B cell (primary cell): ENCODE results near the gene UBE2R2. TPM values are rescaled to one million over a fixed set of nuclear protein-coding genes. Genes with fewer than 3 reads are reported as not detected.
"Not testable (repeated sequence)": the region's sequence is repeated elsewhere in the genome, so short reads cannot be mapped to it uniquely, and the experiment has no call there.

Experiments
- ATAC-seq: fragments of 200-7000 bp; cut with Tn5 transposase; one replicate; pipeline ENCODE4 v1.10.0; 2021; ENCODE audit warnings: low read depth, mild to moderate bottlenecking, moderate number of reproducible peaks, moderate library complexity
- CTCF ChIA-PET: fragments of 350-600 bp; sonication (Branson Sonifier 250); formaldehyde crosslinking; loops from one replicate; lab custom pipeline; 2021; ENCODE audit warnings: antibody characterized with exemption, inconsistent platforms; lab: Charles Lee
- POLR2A ChIA-PET: fragments of 350-600 bp; sonication (Branson Sonifier 250); formaldehyde crosslinking; loops from one replicate; lab custom pipeline; 2021; ENCODE audit warnings: antibody characterized with exemption; lab: Charles Lee
- DNase-seq: peaks from one replicate; pipeline ENCODE4 v3.0.0; 2013
- H2AFZ ChIP-seq: 2 replicates; pipeline ENCODE4 v1.6.1; 2012; ENCODE audit warnings: mild to moderate bottlenecking, low read depth, low read length; ENCODE audit not compliant: insufficient read depth, poor library complexity, severe bottlenecking
- H3K27ac ChIP-seq, 2 donors: 1 replicate in 1 of 2; 2 replicates in 1 of 2; pipeline ENCODE4 v1.5.1; 2012 to 2013; ENCODE audit warnings: low read length in 2 of 2, mild to moderate bottlenecking in 2 of 2, moderate library complexity in 1 of 2
- H3K27me3 ChIP-seq, 4 experiments: fragments of 200-600 bp in 1 of 4; sonication (generic) in 1 of 4; replicated peaks in 1 of 4; 1 replicate in 2 of 4; 2 replicates in 2 of 4; pipeline versions ENCODE4 v1.6.1 to v1.7.0; 2013 to 2016; ENCODE audit warnings: low read length in 3 of 4, mild to moderate bottlenecking in 2 of 4, mixed read lengths in 1 of 4, moderate library complexity in 1 of 4; ENCODE audit not compliant: insufficient read depth in 4 of 4, control insufficient read depth in 3 of 4; ENCODE audit errors: control extremely low read depth in 1 of 4
- H3K36me3 ChIP-seq, 2 experiments: replicated peaks in 1 of 2; 1 replicate in 1 of 2; 2 replicates in 1 of 2; pipeline versions ENCODE4 v1.6.1 to v1.7.1; 2013; ENCODE audit warnings: low read length in 1 of 2; ENCODE audit not compliant: insufficient read depth in 2 of 2, control insufficient read depth in 1 of 2; ENCODE audit errors: control extremely low read depth in 1 of 2, extremely low read depth in 1 of 2
- H3K4me1 ChIP-seq, 2 donors: fragments of 200-600 bp in 1 of 2; sonication (generic) in 1 of 2; 1 replicate in 1 of 2; 2 replicates in 1 of 2; pipeline versions ENCODE4 v1.5.1 to v1.6.1; 2013 to 2017; ENCODE audit warnings: low read length in 2 of 2; ENCODE audit not compliant: control insufficient read depth in 2 of 2, insufficient read depth in 2 of 2
- H3K4me2 ChIP-seq: replicated peaks from 2 replicates; pipeline ENCODE3; 2012; ENCODE audit warnings: mild to moderate bottlenecking, low read depth, low read length; ENCODE audit not compliant: poor library complexity, severe bottlenecking
- H3K4me3 ChIP-seq, 5 experiments: fragments of 200-600 bp in 1 of 5; sonication (generic) in 1 of 5; 1 replicate in 3 of 5; 2 replicates in 2 of 5; pipeline versions ENCODE4 v1.5.1 to v1.7.0; 2011 to 2016; ENCODE audit warnings: low read length in 4 of 5, mild to moderate bottlenecking in 4 of 5, low read depth in 2 of 5, control low read depth in 1 of 5, moderate library complexity in 1 of 5; ENCODE audit not compliant: insufficient read depth in 1 of 5; ENCODE audit errors: control extremely low read depth in 1 of 5, extremely low read depth in 1 of 5
- H3K79me2 ChIP-seq: fragments of 200-600 bp; sonication (generic); one replicate; pipeline ENCODE4 v1.6.0; 2016; ENCODE audit warnings: low read length; ENCODE audit not compliant: control insufficient read depth, insufficient read depth
- H3K9ac ChIP-seq: fragments of 200-600 bp; sonication (generic); 2 replicates; pipeline ENCODE4 v1.6.1; 2017; ENCODE audit warnings: mild to moderate bottlenecking, low read length, moderate library complexity
- H3K9me3 ChIP-seq, 3 donors: one replicate each; pipeline versions ENCODE4 v1.6.1 to v1.7.1; 2013; ENCODE audit warnings: low read length in 2 of 3; ENCODE audit not compliant: control insufficient read depth in 2 of 3, insufficient read depth in 1 of 3; ENCODE audit errors: control extremely low read depth in 1 of 3
- H4K20me1 ChIP-seq: 2 replicates; pipeline ENCODE4 v1.6.0; 2012; ENCODE audit warnings: mild to moderate bottlenecking, low read length; ENCODE audit not compliant: insufficient read depth, control insufficient read depth, poor library complexity, severe bottlenecking
- H3K27ac Mint-ChIP-seq: one replicate; pipeline ENCODE4 v1.8.0; 2021; ENCODE audit warnings: mixed read lengths
- H3K27me3 Mint-ChIP-seq: one replicate; pipeline ENCODE4 v1.8.0; 2021; ENCODE audit warnings: mixed read lengths
- H3K4me1 Mint-ChIP-seq: one replicate; pipeline ENCODE4 v1.8.0; 2021; ENCODE audit warnings: mixed read lengths
- H3K4me3 Mint-ChIP-seq: one replicate; pipeline ENCODE4 v1.8.0; 2021; ENCODE audit warnings: mixed read lengths
- H3K9me3 Mint-ChIP-seq: one replicate; pipeline ENCODE4 v1.8.0; 2022; ENCODE audit warnings: mixed read lengths; ENCODE audit not compliant: insufficient read depth
- CTCF ChIP-seq: fragments of 200-600 bp; IDR thresholded peaks from one replicate; pipeline ENCODE4 v1.8.0; 2022; ENCODE audit warnings: antibody characterized with exemption, mild to moderate bottlenecking
- EZH2 ChIP-seq: IDR thresholded peaks from 2 replicates; pipeline ENCODE4 v1.6.1; 2012; ENCODE audit warnings: borderline replicate concordance, low read depth, mild to moderate bottlenecking, moderate library complexity, low read length; ENCODE audit not compliant: insufficient read depth, poor library complexity, severe bottlenecking
- WGBS: methylation state at CpG from one replicate; pipeline ENCODE4 v1.1.5; 2013; ENCODE audit warnings: missing lambda C conversion rate; ENCODE audit not compliant: insufficient coverage; 5-methylcytosine and 5-hydroxymethylcytosine counted together
- intact Hi-C: fragments of 100-400 bp; cut with micrococcal nuclease; formaldehyde crosslinking; loops from one replicate; pipeline ENCODE4 v1.10.0; 2022
- polyA plus RNA-seq: library from polyadenylated mRNA; depleted of rRNA; stranded (reverse); fragments of >200 nt; gene quantifications from 2 replicates; pipeline ENCODE4 v1.2.3, GENCODE V29; 2012
- total RNA-seq, 2 donors: library from RNA; stranded (reverse); fragments of 120-200 nt in 1 of 2; gene quantifications; 1 replicate in 1 of 2; 2 replicates in 1 of 2; pipeline versions ENCODE4 v1.2.3 to v1.2.4, GENCODE V29; 2013 to 2022

UBE2R2 gene
- total and polyA plus RNA-seq, 2 donors (not counting 1 experiment from before 2014, with no cell fraction given), result 18.9 to 48.8 TPM

GRCh38 chr9:33843312-33843961 lies 26.5 kb downstream of the UBE2R2 start:
- H4K20me1 ChIP-seq, result peaks cover 56% of the 10 kb centered on the region
- no CpG with 5 or more reads among the region's 5 CpGs for WGBS
- H3K4me1 ChIP-seq, result peaks cover 20 to 22% of the 10 kb centered on the region in 2 donors
- Mint-ChIP-seq H3K27me3 (no peaks in the 10 kb centered on the region), H3K9me3 (no peaks in the 10 kb centered on the region), H3K4me3 (no peak overlapping the region), H3K27ac (peak overlapping the region; percentile 61), H3K4me1 (peaks cover 56% of the 10 kb centered on the region)
- peak overlapping the region in 1 of 2 donors; percentile 63 for H3K27ac ChIP-seq
- CTCF ChIA-PET, result interaction anchor here (1.0 to 2.3 kb wide), 3 partner anchors 9 to 29 kb away, joined by 3 to 14 read pairs (median 5); no protein-coding TSS in a partner anchor
- H3K9me3 ChIP-seq, result peaks cover 0 to 3% (median 0%) of the 10 kb centered on the region in 3 donors
- POLR2A ChIA-PET, result interaction anchor here (0.6 kb wide), 1 partner anchor 22 kb away, joined by 6 read pairs; no protein-coding TSS in a partner anchor
- H3K4me3 ChIP-seq, result no peak overlapping the region
- no peaks in the 10 kb centered on the region for H3K27me3 ChIP-seq
- intact Hi-C loops, result no loop called here
- H3K79me2 ChIP-seq, result peaks cover 96% of the 10 kb centered on the region
- ATAC-seq, result no peak
- no peak overlapping the region for H3K9ac ChIP-seq
- DNase-seq, result no peak
- H3K36me3 ChIP-seq, result no peaks in the 10 kb centered on the region
- H2AFZ ChIP-seq, result no peak overlapping the region
- TF ChIP-seq EZH2 (no peak), CTCF (no peak)
- H3K4me2 ChIP-seq, result no peak overlapping the region

GRCh38 chr9:33846231-33846630 lies 29.3 kb downstream of the UBE2R2 start:
- peaks cover 0 to 3% (median 0%) of the 10 kb centered on the region in 3 donors for H3K9me3 ChIP-seq
- H3K4me3 Mint-ChIP-seq, result no peak overlapping the region
- no peak overlapping the region for H3K27ac ChIP-seq
- POLR2A ChIA-PET, result no interaction called here
- H3K27ac Mint-ChIP-seq, result no peak overlapping the region
- no peaks in the 10 kb centered on the region for H3K9me3 Mint-ChIP-seq
- DNase-seq (no peak), ATAC-seq (no peak)
- intact Hi-C loops, result no loop called here
- peaks cover 54% of the 10 kb centered on the region for H4K20me1 ChIP-seq
- no peaks in the 10 kb centered on the region for H3K27me3 ChIP-seq
- H3K4me3 ChIP-seq, result no peak overlapping the region
- CTCF ChIA-PET, result interaction anchor here (0.6 to 10.5 kb wide), 2 partner anchors 33 to 69 kb away, joined by 4 to 179 read pairs; partner anchors contain the start of gene UBE2R2
- H3K9ac ChIP-seq, result no peak overlapping the region
- H3K27me3 Mint-ChIP-seq, result no peaks in the 10 kb centered on the region
- H2AFZ ChIP-seq, result no peak overlapping the region
- H3K4me1 Mint-ChIP-seq, result peaks cover 51% of the 10 kb centered on the region
- H3K4me1 ChIP-seq, result peaks cover 25% of the 10 kb centered on the region in 2 donors
- TF ChIP-seq CTCF (no peak), EZH2 (no peak)
- H3K36me3 ChIP-seq, result no peaks in the 10 kb centered on the region
- peaks cover 88% of the 10 kb centered on the region for H3K79me2 ChIP-seq
- no peak overlapping the region for H3K4me2 ChIP-seq
- no CpG with 5 or more reads among the region's 4 CpGs for WGBS

GRCh38 chr9:33847894-33848205 lies 30.9 kb downstream of the UBE2R2 start:
- ATAC-seq, H3K9ac ChIP-seq, intact Hi-C loops, H3K27me3 ChIP-seq, H3K4me2 ChIP-seq, POLR2A ChIA-PET, H3K9me3 ChIP-seq, H2AFZ ChIP-seq, H3K36me3 ChIP-seq, H3K27me3 Mint-ChIP-seq, H3K4me3 ChIP-seq, H3K4me3 Mint-ChIP-seq, H3K27ac Mint-ChIP-seq, H3K9me3 Mint-ChIP-seq, DNase-seq: not testable (repeated sequence)
- peak overlapping the region in 1 of 2 donors; percentile 39 for H3K27ac ChIP-seq
- CTCF ChIA-PET, result interaction anchor here (0.7 to 10.5 kb wide), 4 partner anchors 11 to 109 kb away, joined by 3 to 179 read pairs (median 5); partner anchors contain the start of gene UBE2R2
- peaks cover 81% of the 10 kb centered on the region for H3K79me2 ChIP-seq
- 100% methylated on average over 2 of the region's 3 CpGs for WGBS
- peaks cover 28 to 31% of the 10 kb centered on the region in 2 donors for H3K4me1 ChIP-seq
- H3K4me1 Mint-ChIP-seq, result peaks cover 49% of the 10 kb centered on the region
- H4K20me1 ChIP-seq, result peaks cover 53% of the 10 kb centered on the region
